ENCODE data around the gene SAMD1. TPM values are rescaled to one million over a fixed set of nuclear protein-coding genes. Genes with fewer than 3 reads are reported as not detected.

SAMD1 gene
- total and polyA plus RNA-seq, 2 experiments from 2014 or later, result 32.2 to 69.0 TPM

- Mint-ChIP-seq H3K4me1 (peaks cover 8% of the 10 kb centered on the region; the same call in 2 of the 3 replicates), H3K27ac (no peak overlapping the region), H3K27me3 (ENCODE audit: insufficient read depth, low read depth, poor library complexity) (peaks cover 18% of the 10 kb centered on the region), H3K36me3 (ENCODE audit: low read depth) (peaks cover 20% of the 10 kb centered on the region), H3K4me3 (no peak overlapping the region), H3K9me3 (peaks cover 15% of the 10 kb centered on the region)
- Histone ChIP-seq H3K9me2 (ENCODE audit: insufficient read depth) (no peaks in the 10 kb centered on the region), H3K27me3 (ENCODE audit: insufficient read depth) (no peaks in the 10 kb centered on the region), H3K27ac (ENCODE audit: low read depth) (no peak overlapping the region), H4K20me1 (replicated peaks; ENCODE audit: insufficient read depth) (no peaks in the 10 kb centered on the region; the same call in 1 of the 2 replicates), H2AFZ (no peak overlapping the region), H3K79me2 (replicated peaks; ENCODE audit: insufficient read depth) (no peaks in the 10 kb centered on the region), H3K4me1 (ENCODE audit: insufficient read depth) (peaks cover 3% of the 10 kb centered on the region), H3F3A (replicated peaks; ENCODE audit: low read depth) (0 out of 2 replicates have a peak, but pooled peaks cover 24% of the 10 kb centered on the region), H3K4me2 (no peak overlapping the region), H3K4me3 (no peak overlapping the region), H3K36me3 (ENCODE audit: insufficient read depth) (no peaks in the 10 kb centered on the region)
- no peak for ATAC-seq
- no peak for DNase-seq (ENCODE audit: low spot score)
- TF ChIP-seq EZH2 (IDR thresholded peaks at IDR 0.05; ENCODE audit: low read depth, unreplicated experiment) (no peak), CREB1 (CRISPR knock-in tag; IDR thresholded peaks at IDR 0.05; ENCODE audit: low read depth) (no peak), EZH2phosphoT487 (IDR thresholded peaks at IDR 0.05; ENCODE audit: unreplicated experiment) (no peak), ZNF331 (CRISPR knock-in tag; IDR thresholded peaks at IDR 0.05; ENCODE audit: low read depth) (no peak), NANOG (IDR thresholded peaks at IDR 0.05; ENCODE audit: borderline replicate concordance) (no peak), STAT1 (IDR thresholded peaks at IDR 0.05; ENCODE audit: unreplicated experiment) (no peak)
- TF ChIP-seq, protein P1, sequence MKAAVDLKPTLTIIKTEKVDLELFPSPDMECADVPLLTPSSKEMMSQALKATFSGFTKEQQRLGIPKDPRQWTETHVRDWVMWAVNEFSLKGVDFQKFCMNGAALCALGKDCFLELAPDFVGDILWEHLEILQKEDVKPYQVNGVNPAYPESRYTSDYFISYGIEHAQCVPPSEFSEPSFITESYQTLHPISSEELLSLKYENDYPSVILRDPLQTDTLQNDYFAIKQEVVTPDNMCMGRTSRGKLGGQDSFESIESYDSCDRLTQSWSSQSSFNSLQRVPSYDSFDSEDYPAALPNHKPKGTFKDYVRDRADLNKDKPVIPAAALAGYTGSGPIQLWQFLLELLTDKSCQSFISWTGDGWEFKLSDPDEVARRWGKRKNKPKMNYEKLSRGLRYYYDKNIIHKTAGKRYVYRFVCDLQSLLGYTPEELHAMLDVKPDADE (IDR thresholded peaks at IDR 0.05), result no peak
- TF ChIP-seq, protein P2, sequence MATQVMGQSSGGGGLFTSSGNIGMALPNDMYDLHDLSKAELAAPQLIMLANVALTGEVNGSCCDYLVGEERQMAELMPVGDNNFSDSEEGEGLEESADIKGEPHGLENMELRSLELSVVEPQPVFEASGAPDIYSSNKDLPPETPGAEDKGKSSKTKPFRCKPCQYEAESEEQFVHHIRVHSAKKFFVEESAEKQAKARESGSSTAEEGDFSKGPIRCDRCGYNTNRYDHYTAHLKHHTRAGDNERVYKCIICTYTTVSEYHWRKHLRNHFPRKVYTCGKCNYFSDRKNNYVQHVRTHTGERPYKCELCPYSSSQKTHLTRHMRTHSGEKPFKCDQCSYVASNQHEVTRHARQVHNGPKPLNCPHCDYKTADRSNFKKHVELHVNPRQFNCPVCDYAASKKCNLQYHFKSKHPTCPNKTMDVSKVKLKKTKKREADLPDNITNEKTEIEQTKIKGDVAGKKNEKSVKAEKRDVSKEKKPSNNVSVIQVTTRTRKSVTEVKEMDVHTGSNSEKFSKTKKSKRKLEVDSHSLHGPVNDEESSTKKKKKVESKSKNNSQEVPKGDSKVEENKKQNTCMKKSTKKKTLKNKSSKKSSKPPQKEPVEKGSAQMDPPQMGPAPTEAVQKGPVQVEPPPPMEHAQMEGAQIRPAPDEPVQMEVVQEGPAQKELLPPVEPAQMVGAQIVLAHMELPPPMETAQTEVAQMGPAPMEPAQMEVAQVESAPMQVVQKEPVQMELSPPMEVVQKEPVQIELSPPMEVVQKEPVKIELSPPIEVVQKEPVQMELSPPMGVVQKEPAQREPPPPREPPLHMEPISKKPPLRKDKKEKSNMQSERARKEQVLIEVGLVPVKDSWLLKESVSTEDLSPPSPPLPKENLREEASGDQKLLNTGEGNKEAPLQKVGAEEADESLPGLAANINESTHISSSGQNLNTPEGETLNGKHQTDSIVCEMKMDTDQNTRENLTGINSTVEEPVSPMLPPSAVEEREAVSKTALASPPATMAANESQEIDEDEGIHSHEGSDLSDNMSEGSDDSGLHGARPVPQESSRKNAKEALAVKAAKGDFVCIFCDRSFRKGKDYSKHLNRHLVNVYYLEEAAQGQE (IDR thresholded peaks at IDR 0.05; ENCODE audit: unreplicated experiment), result no peak
These were observed 4.3 kb upstream of the SAMD1 start for GRCh38 chr19:14094854-14095253.

DNA sequence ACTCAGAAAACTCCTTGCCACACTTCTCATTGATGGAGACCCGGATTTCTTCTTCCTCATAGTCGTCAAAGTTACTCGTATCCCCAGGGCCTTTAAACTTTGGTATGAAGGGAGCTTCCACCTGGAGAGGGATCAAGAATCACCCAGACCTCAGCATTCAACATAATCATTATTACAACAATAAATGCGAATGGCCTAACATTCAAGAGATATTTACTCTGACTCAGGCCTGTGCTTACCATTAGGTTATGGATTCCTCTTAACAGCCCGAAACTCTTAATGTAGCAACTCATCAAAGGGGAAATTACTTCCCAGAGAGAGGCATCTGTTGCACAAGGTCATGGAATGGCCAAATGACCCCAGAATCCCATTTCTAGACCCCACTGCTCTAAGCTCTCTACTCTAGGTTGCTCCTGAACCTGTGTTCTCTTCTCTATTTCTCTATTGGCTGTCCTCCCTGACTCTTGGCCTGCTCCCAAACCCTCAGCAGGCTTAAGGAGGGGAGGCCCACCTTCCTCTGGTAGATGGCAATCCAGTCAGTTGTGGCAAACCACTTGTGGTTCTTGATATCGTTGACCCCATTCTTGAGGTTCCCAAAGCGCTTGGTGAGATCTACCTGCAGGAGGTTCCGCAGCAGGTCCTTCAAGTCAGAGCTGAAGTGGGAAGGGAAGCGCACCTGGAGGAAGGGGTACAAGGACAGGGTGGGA, 2.7 kb upstream of the SAMD1 start:
- H3K27ac ChIP-seq (ENCODE audit: low read depth), result no peak overlapping the region
- Mint-ChIP-seq H3K4me3 (peak overlapping the region; percentile 45; the same call in 1 of the 3 replicates), H3K9me3 (peaks cover 15% of the 10 kb centered on the region), H3K27ac (no peak overlapping the region), H3K27me3 (ENCODE audit: insufficient read depth, low read depth, poor library complexity) (peaks cover 23% of the 10 kb centered on the region), H3K4me1 (peaks cover 12% of the 10 kb centered on the region), H3K36me3 (ENCODE audit: low read depth) (peaks cover 30% of the 10 kb centered on the region)
- peaks cover 5% of the 10 kb centered on the region; the same call in 1 of the 2 replicates for H3K36me3 ChIP-seq (ENCODE audit: insufficient read depth)
- H3F3A ChIP-seq (replicated peaks; ENCODE audit: low read depth), result peaks cover 32% of the 10 kb centered on the region
- no peak for DNase-seq (ENCODE audit: low spot score)
- H3K27me3 ChIP-seq (ENCODE audit: insufficient read depth), result peaks cover 12% of the 10 kb centered on the region
- no peak overlapping the region for H3K4me2 ChIP-seq
- H3K9me2 ChIP-seq (ENCODE audit: insufficient read depth), result no peaks in the 10 kb centered on the region
- H2AFZ ChIP-seq, result no peak overlapping the region
- no peak overlapping the region for H3K4me3 ChIP-seq
- H3K79me2 ChIP-seq (replicated peaks; ENCODE audit: insufficient read depth), result no peaks in the 10 kb centered on the region
- peaks cover 8% of the 10 kb centered on the region for H3K4me1 ChIP-seq (ENCODE audit: insufficient read depth)
- H4K20me1 ChIP-seq (replicated peaks; ENCODE audit: insufficient read depth), result peaks cover 6% of the 10 kb centered on the region; the same call in 1 of the 2 replicates
- ATAC-seq, result no peak
- no peak for TF ChIP-seq EZH2 (IDR thresholded peaks at IDR 0.05; ENCODE audit: low read depth, unreplicated experiment)
- TF ChIP-seq EZH2phosphoT487 (IDR thresholded peaks at IDR 0.05; ENCODE audit: unreplicated experiment), result no peak
- TF ChIP-seq STAT1 (IDR thresholded peaks at IDR 0.05; ENCODE audit: unreplicated experiment), result no peak
- TF ChIP-seq ZNF331 (CRISPR knock-in tag; IDR thresholded peaks at IDR 0.05; ENCODE audit: low read depth), result no peak
- TF ChIP-seq NANOG (IDR thresholded peaks at IDR 0.05; ENCODE audit: borderline replicate concordance), result no peak
- TF ChIP-seq, protein P3, sequence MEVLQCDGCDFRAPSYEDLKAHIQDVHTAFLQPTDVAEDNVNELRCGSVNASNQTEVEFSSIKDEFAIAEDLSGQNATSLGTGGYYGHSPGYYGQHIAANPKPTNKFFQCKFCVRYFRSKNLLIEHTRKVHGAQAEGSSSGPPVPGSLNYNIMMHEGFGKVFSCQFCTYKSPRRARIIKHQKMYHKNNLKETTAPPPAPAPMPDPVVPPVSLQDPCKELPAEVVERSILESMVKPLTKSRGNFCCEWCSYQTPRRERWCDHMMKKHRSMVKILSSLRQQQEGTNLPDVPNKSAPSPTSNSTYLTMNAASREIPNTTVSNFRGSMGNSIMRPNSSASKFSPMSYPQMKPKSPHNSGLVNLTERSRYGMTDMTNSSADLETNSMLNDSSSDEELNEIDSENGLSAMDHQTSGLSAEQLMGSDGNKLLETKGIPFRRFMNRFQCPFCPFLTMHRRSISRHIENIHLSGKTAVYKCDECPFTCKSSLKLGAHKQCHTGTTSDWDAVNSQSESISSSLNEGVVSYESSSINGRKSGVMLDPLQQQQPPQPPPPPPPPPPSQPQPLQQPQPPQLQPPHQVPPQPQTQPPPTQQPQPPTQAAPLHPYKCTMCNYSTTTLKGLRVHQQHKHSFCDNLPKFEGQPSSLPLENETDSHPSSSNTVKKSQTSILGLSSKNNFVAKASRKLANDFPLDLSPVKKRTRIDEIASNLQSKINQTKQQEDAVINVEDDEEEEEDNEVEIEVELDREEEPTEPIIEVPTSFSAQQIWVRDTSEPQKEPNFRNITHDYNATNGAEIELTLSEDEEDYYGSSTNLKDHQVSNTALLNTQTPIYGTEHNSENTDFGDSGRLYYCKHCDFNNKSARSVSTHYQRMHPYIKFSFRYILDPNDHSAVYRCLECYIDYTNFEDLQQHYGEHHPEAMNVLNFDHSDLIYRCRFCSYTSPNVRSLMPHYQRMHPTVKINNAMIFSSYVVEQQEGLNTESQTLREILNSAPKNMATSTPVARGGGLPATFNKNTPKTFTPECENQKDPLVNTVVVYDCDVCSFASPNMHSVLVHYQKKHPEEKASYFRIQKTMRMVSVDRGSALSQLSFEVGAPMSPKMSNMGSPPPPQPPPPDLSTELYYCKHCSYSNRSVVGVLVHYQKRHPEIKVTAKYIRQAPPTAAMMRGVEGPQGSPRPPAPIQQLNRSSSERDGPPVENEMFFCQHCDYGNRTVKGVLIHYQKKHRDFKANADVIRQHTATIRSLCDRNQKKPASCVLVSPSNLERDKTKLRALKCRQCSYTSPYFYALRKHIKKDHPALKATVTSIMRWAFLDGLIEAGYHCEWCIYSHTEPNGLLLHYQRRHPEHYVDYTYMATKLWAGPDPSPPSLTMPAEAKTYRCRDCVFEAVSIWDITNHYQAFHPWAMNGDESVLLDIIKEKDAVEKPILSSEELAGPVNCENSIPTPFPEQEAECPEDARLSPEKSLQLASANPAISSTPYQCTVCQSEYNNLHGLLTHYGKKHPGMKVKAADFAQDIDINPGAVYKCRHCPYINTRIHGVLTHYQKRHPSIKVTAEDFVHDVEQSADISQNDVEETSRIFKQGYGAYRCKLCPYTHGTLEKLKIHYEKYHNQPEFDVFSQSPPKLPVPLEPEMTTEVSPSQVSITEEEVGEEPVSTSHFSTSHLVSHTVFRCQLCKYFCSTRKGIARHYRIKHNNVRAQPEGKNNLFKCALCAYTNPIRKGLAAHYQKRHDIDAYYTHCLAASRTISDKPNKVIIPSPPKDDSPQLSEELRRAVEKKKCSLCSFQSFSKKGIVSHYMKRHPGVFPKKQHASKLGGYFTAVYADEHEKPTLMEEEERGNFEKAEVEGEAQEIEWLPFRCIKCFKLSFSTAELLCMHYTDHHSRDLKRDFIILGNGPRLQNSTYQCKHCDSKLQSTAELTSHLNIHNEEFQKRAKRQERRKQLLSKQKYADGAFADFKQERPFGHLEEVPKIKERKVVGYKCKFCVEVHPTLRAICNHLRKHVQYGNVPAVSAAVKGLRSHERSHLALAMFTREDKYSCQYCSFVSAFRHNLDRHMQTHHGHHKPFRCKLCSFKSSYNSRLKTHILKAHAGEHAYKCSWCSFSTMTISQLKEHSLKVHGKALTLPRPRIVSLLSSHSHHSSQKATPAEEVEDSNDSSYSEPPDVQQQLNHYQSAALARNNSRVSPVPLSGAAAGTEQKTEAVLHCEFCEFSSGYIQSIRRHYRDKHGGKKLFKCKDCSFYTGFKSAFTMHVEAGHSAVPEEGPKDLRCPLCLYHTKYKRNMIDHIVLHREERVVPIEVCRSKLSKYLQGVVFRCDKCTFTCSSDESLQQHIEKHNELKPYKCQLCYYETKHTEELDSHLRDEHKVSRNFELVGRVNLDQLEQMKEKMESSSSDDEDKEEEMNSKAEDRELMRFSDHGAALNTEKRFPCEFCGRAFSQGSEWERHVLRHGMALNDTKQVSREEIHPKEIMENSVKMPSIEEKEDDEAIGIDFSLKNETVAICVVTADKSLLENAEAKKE (CRISPR knock-in tag; IDR thresholded peaks at IDR 0.05), result no peak
